Esophagus (tissue), 2 donors: ENCODE results near the gene BCL2L11. TPM values are rescaled to one million over a fixed set of nuclear protein-coding genes. Genes with fewer than 3 reads are reported as not detected.

Experiments used
- H3K27ac ChIP-seq, 2 donors: one replicate each; pipeline ENCODE4 v1.5.1; 2013; ENCODE audit warnings: low read depth in 2 of 2, mild to moderate bottlenecking in 2 of 2, inconsistent platforms in 1 of 2, low read length in 1 of 2, moderate library complexity in 1 of 2
- H3K27me3 ChIP-seq, 2 donors: one replicate each; pipeline ENCODE4 v1.6.1; 2013; ENCODE audit warnings: low read length in 2 of 2, control low read depth in 1 of 2, mild to moderate bottlenecking in 1 of 2; ENCODE audit not compliant: insufficient read depth in 2 of 2, control insufficient read depth in 1 of 2
- H3K36me3 ChIP-seq, 2 donors: one replicate each; pipeline ENCODE4 v1.6.1; 2013; ENCODE audit warnings: low read length in 1 of 2; ENCODE audit not compliant: control insufficient read depth in 2 of 2, insufficient read depth in 2 of 2
- H3K4me1 ChIP-seq, 2 donors: one replicate each; pipeline ENCODE4 v1.6.1; 2013; ENCODE audit warnings: low read length in 1 of 2; ENCODE audit not compliant: control insufficient read depth in 2 of 2, insufficient read depth in 2 of 2
- H3K4me3 ChIP-seq, 2 donors: one replicate each; pipeline ENCODE4 v1.5.1; 2013; ENCODE audit warnings: low read length in 2 of 2, mild to moderate bottlenecking in 2 of 2, low read depth in 1 of 2, moderate library complexity in 1 of 2
- H3K9me3 ChIP-seq, 2 donors: one replicate each; pipeline ENCODE4 v1.6.1; 2013; ENCODE audit warnings: mild to moderate bottlenecking in 2 of 2, low read depth in 1 of 2, low read length in 1 of 2, moderate library complexity in 1 of 2; ENCODE audit not compliant: control insufficient read depth in 2 of 2, insufficient read depth in 1 of 2
- WGBS, 2 donors: extraction: QIAGEN DNeasy Blood & Tissue Kit; methylation state at CpG; one replicate each; pipeline ENCODE4 v1.1.7; 2013; 5-methylcytosine and 5-hydroxymethylcytosine counted together
- polyA plus RNA-seq, 2 donors: library from polyadenylated mRNA; stranded (reverse); fragments of 200-250 nt; gene quantifications; one replicate each; pipeline ENCODE4 v1.2.3, GENCODE V29; 2013
- donor health status: healthy with polysubstance abuse.
- donor health status: Bipolar disorder and iron deficiency.

BCL2L11 gene
- polyA plus RNA-seq, 2 donors = 3.9 to 4.1 TPM

DNA sequence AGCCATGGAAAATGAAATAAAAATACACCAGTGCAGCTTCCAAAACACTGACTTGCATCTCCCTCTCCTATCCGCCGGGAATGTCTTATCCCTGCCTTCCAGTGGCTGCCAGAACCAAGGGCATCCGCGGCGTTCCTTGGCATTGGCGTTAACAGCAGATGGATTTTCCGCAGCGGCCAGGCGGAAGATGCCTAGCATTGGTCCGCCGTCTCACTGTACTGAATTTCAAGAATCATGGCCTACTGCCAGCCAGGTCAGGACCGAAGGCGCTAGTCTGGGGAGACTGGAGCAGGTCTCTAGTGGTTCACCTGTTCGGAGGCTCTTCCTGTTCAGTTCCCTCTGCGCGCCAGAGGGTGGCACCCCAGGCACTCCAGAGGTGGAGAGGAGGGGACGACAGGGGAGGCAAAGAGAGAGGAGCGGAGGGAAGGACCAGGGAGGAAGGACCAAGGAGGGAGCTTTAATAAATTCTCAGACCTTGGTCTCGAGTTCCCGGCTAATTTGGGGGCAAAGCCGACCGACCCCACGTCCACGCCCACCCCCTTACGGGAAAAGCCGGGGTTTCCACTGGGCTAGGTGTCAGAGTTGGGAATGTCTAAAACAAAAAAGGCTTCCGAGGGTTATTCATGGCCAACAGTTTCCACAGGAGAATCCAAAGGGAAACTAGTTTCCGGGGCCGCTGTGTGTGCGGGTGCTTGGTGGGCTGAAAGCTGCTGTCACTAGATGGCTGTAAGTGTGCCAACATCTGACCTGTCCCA lies 3.7 kb upstream of the BCL2L11 start:
- Histone ChIP-seq H3K4me1 (peaks cover 0 to 10% of the 10 kb centered on the region in 2 donors), H3K4me3 (peak overlapping the region; percentile 42 to 53)

DNA sequence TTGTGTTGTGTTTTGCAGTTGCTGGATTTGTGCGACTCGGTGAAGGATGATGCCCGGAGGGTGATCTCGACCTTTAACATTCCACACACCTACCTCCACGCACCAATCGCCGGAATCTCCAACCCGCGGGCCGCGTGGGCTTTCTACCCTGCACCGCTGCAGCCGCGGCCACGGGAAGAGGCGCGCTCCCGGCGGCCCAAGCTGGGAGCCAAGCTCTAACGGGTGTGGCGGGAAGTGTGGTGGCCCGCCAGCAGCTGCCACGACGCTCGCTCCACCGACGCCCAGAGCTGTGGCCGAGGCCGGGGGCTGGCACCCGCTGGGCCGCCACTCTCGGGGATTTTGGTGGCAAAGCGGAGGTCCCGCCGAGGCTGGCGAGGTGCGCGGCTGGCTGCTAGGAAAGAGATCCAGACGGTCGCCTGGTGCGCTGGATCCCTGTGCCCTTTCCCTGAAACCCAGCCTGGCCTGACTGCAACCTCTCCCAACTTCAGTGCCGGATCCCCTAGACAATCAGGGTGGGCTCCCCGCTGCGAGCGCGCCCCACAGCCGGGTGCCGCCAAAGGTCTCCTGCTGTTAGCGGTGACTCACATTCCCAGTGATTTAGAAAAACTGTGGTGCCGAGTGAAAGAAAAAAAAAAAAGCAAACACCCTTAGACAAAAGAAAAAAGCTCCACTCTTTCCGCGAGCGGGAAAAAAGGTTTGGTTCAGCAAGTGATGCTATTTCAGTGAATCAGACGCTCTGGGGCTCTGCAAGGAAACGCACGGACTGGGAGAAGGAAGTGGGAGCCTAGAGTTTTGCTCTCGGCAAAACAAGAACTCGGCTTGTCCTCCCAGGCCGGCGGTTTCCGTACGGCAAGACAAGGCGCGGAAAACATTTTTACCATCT lies 2.9 kb upstream of the BCL2L11 start:
- WGBS, 2 donors = 3 to 4% methylated on average over 64 of the region's 64 CpGs
- peaks cover 0 to 4% of the 10 kb centered on the region in 2 donors for H3K9me3 ChIP-seq
- peak overlapping the region; percentile 79 to 81 for H3K27ac ChIP-seq
- peak overlapping the region; percentile 42 to 53 for H3K4me3 ChIP-seq
- H3K36me3 ChIP-seq = no peaks in the 10 kb centered on the region
- peaks cover 0 to 13% of the 10 kb centered on the region in 2 donors for H3K4me1 ChIP-seq
- H3K27me3 ChIP-seq = no peaks in the 10 kb centered on the region

More for the DNA sequence above, 3.7 kb upstream of the BCL2L11 start:
- Histone ChIP-seq H3K9me3 (peaks cover 0 to 4% of the 10 kb centered on the region in 2 donors), H3K27ac (peak overlapping the region; percentile 79 to 81), H3K36me3 (no peaks in the 10 kb centered on the region), H3K27me3 (no peaks in the 10 kb centered on the region)
- WGBS, 2 donors = 2 to 5% methylated on average over 30 of the region's 30 CpGs

DNA sequence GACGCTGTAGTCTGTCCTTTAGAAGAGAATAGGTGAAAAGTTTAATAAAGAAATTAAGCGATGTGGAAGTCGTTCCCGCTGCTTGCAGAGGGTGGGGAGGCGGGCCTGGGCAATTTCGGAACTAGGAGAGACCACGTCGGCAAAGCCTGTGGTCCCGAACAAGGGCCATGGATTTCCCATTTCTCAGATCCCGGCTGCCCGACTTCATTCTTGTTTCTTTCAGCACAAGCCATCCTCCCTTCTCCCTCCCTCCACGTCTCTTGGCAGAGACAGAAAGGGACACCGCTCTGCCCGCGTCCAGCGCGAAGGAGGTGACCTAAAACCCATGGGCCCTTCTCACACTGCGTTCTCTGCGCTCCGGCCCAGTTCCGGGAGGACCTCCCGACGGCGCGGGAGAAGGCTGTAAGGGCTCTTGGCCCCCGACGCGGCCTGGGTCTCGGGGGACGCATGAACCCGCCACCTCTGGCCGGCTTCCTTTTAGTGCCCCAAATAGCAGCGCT lies 2.2 kb upstream of the BCL2L11 start:
- H3K4me1 ChIP-seq = peaks cover 0 to 13% of the 10 kb centered on the region in 2 donors
- H3K9me3 ChIP-seq = peaks cover 0 to 4% of the 10 kb centered on the region in 2 donors
- no peaks in the 10 kb centered on the region for H3K36me3 ChIP-seq
- H3K27me3 ChIP-seq = no peaks in the 10 kb centered on the region
- H3K4me3 ChIP-seq = peak overlapping the region in 1 of 2 donors; percentile 42
- H3K27ac ChIP-seq = peak overlapping the region; percentile 79 to 81
- WGBS, 2 donors = 30 to 40% methylated on average over 33 of the region's 33 CpGs

DNA sequence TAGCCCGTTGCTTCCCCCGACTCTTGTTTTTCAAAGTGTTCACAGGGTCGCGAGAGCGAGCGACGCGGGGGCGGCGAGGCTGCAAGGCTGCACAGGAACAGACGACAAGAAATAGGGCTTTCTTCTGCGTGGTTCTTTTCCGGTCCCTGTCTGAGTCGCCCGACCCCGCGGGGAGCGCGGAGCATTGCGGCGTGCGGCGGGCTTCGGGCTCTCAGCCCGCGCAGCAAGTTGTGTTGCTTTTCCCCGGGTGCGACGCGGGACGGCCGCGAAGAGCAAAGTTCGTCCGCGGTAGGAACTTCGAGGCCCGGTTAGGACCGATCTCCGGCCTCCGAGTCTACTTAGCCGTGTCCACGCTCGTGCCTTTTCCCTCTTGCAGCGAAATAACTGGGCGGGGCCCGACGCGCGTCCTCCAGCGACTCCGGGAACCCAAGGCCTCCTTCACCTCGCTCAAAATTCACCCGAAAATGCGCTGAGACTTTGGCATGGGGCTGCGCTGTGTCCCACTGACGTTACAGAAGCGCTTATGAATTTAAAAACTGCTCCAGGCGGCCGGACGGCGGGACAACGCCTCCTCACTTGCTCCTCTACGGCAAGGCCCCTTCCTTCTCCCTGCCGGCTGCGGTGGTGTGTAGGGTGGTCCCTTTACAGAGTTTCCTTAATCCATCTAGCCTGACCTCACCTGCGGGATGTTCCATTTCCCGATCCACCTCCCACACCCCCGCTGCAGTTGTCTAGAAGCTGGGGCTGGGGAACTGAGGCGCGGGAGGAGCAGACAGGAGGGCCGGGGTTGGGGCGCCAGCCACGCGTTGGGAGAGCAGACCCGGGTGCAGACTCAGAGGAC lies 1.5 kb upstream of the BCL2L11 start:
- Histone ChIP-seq H3K9me3 (peaks cover 0 to 4% of the 10 kb centered on the region in 2 donors), H3K4me1 (peaks cover 0 to 13% of the 10 kb centered on the region in 2 donors), H3K27me3 (no peaks in the 10 kb centered on the region), H3K27ac (no peak overlapping the region), H3K4me3 (peak overlapping the region in 1 of 2 donors; percentile 9), H3K36me3 (peaks cover 0 to 4% of the 10 kb centered on the region in 2 donors)
- 30 to 52% methylated on average over 76 of the region's 76 CpGs for WGBS, 2 donors

DNA sequence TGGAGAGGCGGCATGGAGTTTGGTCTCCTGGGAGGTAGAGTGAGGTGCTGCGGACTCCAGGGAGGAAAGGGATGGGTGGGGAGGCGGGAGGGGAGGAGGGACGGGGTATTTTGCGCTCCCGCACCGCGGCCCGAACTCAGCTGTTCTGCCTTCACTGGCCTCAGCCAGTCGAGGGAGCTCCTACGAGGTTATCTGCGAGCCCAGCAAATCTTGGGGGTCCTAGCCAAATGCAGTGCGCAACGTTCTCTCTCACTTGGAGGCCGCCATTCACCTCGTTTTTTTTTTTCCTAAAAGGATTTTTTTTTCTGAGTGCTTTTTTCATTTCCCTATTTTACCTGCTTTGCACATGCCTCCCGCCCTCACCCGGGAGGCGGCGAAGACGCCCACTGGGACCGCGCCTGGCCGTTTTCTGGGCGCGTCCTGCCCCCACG lies 877 bp upstream of the BCL2L11 start:
- H3K27ac ChIP-seq = peak overlapping the region; percentile 84 to 88
- WGBS, 2 donors = 16 to 29% methylated on average over 23 to 27 of the region's 27 CpGs
- H3K27me3 ChIP-seq = no peaks in the 10 kb centered on the region
- peaks cover 0 to 4% of the 10 kb centered on the region in 2 donors for H3K9me3 ChIP-seq
- H3K4me1 ChIP-seq = peaks cover 0 to 13% of the 10 kb centered on the region in 2 donors
- H3K4me3 ChIP-seq = peak overlapping the region; percentile 79 to 88
- H3K36me3 ChIP-seq = peaks cover 0 to 4% of the 10 kb centered on the region in 2 donors

DNA sequence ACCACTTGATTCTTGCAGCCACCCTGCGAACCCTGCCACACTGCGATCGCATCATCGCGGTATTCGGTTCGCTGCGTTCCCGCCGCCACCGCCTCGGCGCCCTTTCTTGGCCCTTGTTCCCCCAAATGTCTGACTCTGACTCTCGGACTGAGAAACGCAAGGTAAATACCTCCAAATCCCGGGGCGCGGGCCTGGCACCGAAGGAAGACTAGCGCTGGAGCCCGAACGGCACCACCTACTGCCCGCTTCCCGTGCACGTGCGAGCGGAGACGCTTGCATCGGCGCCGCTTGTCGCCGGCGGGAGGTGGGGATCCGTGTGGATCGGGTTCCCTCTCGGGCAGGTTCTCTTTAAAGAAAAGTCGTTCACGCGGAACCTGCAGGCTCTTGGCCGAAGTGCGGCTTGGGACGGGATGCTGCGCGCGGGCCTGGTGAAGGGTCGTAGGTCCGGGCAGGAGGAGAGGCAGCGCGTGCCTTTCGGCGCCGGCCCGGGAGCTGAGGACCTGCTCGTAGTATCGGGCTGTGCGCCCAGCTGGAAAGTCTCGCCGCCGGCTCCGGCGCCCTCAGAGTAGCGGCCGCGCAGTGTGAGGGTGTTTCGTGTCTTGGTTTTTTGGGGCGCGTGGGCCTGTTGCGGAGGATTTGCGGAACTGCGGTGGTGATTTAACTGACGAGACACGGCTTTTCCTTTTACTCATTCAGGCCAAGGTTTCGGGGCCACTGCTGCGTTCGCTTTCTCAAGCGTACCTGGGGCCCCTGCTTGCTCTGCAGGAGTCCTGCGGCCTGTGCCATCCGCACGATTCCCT lies 514 bp downstream of the BCL2L11 start:
- H3K4me1 ChIP-seq = peaks cover 0 to 13% of the 10 kb centered on the region in 2 donors
- peaks cover 0 to 4% of the 10 kb centered on the region in 2 donors for H3K9me3 ChIP-seq
- WGBS, 2 donors = 0 to 1% methylated on average over 80 of the region's 80 CpGs
- H3K4me3 ChIP-seq = peak overlapping the region; percentile 79 to 88
- H3K27me3 ChIP-seq = no peaks in the 10 kb centered on the region
- H3K27ac ChIP-seq = peak overlapping the region; percentile 89
- peaks cover 0 to 4% of the 10 kb centered on the region in 2 donors for H3K36me3 ChIP-seq

DNA sequence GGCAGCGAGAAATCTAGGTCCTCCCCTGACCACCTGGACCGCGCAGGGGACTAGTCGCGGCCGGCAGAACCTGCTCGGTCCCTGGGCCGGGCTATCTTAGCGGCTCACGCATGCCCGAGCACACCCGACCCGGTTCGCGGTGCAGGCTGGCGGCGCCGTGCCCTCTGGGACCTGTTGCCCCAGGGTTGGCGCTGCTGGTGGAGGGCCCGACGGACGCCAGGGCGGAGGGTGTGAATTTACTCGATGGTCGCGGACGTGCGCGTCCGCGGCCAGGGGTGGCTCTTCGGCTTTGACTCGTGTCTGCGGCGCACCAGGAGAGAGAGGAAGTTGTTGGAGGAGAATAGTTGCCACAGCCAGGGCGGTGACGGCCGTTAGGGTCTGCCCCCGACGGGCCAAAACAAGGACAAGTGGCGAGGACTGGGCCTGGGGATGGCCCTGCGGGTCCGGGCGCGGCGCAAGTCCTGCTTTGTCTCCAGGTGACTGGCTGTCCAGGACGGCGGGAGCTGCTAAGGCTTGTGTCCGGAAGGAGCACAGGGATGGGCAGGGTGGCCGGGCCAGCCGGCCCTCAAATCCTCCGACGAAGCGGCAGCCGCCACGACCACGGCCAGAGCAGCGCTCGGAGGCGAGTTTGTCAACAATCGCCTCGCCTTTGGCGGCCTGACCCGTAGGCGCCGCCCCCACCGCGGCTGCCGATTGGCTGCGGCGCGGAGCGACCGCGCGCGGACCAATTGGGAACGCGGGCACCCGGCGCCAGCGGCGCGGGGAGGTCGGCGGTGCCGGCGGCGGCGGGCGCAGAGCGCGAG lies 1.3 kb downstream of the BCL2L11 start:
- peaks cover 0 to 4% of the 10 kb centered on the region in 2 donors for H3K36me3 ChIP-seq
- WGBS, 2 donors = 1% methylated on average over 82 to 93 of the region's 93 CpGs
- peak overlapping the region; percentile 89 for H3K27ac ChIP-seq
- peak overlapping the region; percentile 79 to 88 for H3K4me3 ChIP-seq
- peaks cover 0 to 11% of the 10 kb centered on the region in 2 donors for H3K4me1 ChIP-seq
- H3K9me3 ChIP-seq = peaks cover 0 to 4% of the 10 kb centered on the region in 2 donors
- H3K27me3 ChIP-seq = no peaks in the 10 kb centered on the region
